ENCODE measurements around the gene SFT2D1. TPM values are rescaled to one million over a fixed set of nuclear protein-coding genes. Genes with fewer than 3 reads are reported as not detected.

Gene SFT2D1
- total RNA-seq, 3 donors from 2014 or later: 58.7 to 65.4 (median 60.7) TPM

DNA sequence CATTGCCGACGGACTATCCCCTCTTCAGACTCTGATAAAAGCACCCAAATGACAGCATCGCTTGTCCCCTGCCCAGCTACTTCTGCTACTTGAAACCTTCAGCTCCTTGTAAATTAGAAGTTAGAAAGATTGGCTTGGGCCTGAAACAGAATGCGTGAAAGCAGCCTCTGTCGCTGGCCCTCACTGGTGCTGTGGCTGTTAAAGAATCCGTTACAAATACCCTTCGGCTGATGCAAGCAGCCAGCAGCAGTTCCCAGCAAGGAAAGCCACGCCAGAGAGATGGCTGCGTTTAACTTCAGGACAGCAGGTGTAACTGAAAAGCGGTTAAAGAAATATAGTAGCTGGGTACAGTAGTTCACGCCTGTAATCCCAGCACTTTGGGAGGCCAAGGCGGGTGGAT is 31.7 kb downstream of the SFT2D1 start:
- Mint-ChIP-seq H3K4me1 (ENCODE audit: low read depth) (peaks cover 3% of the 10 kb centered on the region), H3K4me3 (no peak overlapping the region), H3K36me3 (ENCODE audit: insufficient read depth) (no peaks in the 10 kb centered on the region), H3K27me3 (ENCODE audit: low read depth) (peaks cover 32% of the 10 kb centered on the region), H3K9me3 (no peaks in the 10 kb centered on the region)
- DNase-seq: no peak
- ATAC-seq: no peak

DNA sequence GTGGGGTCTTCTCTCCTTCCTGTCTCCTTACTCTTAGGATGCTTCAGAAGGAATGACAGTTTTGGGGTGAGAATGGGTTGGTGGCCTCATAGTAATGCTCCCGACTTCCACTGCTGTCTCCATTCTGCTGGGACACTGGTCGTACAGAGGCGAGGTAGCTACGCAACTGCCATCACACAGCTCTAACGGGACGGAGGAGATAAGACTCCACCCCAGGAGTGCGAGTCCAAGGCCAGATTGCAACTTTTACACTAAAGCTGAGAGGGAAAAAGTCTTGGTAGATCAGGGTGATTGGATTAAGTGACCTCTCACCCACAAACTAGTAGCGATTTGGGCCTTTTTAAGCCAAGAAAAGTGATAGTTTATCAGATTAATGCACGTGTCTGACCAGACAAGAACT is 32.4 kb downstream of the SFT2D1 start:
- no peaks in the 10 kb centered on the region for H3K36me3 Mint-ChIP-seq (ENCODE audit: insufficient read depth)
- no peak overlapping the region for H3K4me3 Mint-ChIP-seq

DNA sequence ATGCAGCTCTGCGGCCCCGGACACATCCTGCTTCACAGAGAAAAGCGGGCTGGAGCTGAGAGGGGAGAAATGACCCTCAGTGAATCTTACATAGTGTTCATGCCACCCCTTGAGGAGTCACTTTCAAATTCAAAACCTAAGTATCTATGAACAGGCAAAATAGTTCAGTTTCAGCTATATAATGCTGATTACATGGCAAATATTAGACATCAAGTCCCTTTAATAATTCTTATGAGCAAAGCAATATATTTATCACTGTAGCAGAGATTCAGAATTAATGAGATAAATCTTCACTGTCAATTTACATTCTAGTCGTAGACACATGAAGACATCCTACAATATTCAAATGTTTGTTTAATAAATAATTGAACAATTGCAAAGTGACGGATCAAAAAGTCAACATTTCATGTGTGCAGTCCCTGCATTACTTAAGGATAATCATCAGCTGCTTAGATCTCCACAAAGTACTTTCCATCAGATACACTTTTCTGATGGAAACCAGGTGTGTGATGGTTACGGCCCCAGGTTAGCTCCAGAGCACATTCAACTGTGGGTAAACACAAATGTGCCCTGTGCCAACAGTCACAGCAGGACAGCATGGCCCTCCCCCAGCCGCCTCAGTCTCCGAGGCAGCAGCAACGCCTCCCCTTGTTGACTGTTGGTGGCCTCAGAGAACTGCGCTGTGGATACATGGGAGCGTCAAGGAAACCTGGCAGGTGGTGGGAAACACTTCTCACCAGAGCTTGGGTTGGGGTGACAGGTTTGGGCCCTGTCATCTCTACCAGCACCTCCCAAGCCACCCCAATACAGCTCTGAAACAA is 33.4 kb downstream of the SFT2D1 start:
- H3K4me1 Mint-ChIP-seq (ENCODE audit: low read depth): peaks cover 3% of the 10 kb centered on the region
- ATAC-seq (no peak), DNase-seq (no peak)
- peaks cover 45% of the 10 kb centered on the region for H3K27me3 Mint-ChIP-seq (ENCODE audit: low read depth)
- no peak overlapping the region for H3K4me3 Mint-ChIP-seq
- H3K36me3 Mint-ChIP-seq (ENCODE audit: insufficient read depth): no peaks in the 10 kb centered on the region
- no peaks in the 10 kb centered on the region for H3K9me3 Mint-ChIP-seq

More for the DNA sequence above, 32.4 kb downstream of the SFT2D1 start:
- H3K27me3 Mint-ChIP-seq (ENCODE audit: low read depth): peaks cover 39% of the 10 kb centered on the region
- no peaks in the 10 kb centered on the region for H3K9me3 Mint-ChIP-seq
- peaks cover 3% of the 10 kb centered on the region for H3K4me1 Mint-ChIP-seq (ENCODE audit: low read depth)
- ATAC-seq: no peak
- DNase-seq: no peak

DNA sequence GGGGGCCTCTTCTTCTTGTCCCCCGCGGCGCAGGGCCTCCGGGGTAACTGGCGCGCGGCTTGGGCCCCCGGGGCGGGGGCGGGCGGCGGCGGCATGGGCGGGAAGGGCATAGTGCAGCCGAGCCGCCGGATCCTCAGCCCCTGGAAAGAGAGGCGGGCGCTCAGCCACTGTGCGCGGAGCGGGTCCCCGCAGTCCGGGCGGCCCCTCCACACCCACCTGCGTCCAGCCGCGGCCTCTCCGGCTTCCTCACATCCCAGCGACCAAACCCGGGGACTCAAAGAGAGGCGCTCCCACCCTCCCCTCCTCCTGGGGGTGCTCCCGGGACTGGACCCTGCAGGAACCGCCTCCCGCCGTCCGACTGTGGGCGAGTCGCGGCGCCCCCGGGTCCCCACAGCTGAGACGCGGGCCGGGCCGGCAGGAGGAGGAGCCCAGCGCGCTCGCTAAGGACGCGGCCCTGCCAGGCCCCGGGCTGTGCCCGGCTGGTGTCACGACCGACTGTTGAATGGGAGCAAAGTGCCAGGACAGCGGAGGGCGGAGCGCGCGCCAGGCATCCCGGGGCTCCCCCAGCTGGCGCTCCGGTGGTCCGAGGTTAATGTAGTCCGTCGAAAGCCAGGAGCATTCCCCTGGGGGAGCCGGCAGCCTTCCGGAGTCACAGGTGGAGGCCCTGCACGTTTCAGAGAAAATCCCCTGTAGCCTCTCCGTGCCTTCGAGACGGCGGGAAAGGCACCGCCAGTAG is 34.1 kb downstream of the SFT2D1 start, which contains the start of gene PRR18:
Gene PRR18, minus strand, starts transcription at position 360 of the 736 bp plus-strand sequence. Its CDS starts 250 bp downstream, at position 110.
- no peaks in the 10 kb centered on the region for H3K9me3 Mint-ChIP-seq
- H3K27me3 Mint-ChIP-seq (ENCODE audit: low read depth): peaks cover 50% of the 10 kb centered on the region
- no peak within 1 kb of the TSS for H3K4me3 Mint-ChIP-seq
- H3K36me3 Mint-ChIP-seq (ENCODE audit: insufficient read depth): no peaks in the 10 kb centered on the region
- ATAC-seq: peak; percentile 57 to 61
- DNase-seq: no peak
- peaks cover 3% of the 10 kb centered on the region for H3K4me1 Mint-ChIP-seq (ENCODE audit: low read depth)

- DNase-seq: no peak
These were observed 35.0 kb downstream of the SFT2D1 start for GRCh38 chr6:166307082-166308032.

GRCh38 chr6:166306378-166307081 is 35.8 kb downstream of the SFT2D1 start:
- Mint-ChIP-seq H3K4me1 (ENCODE audit: low read depth) (peaks cover 3% of the 10 kb centered on the region), H3K4me3 (peak overlapping the region; percentile 57), H3K36me3 (ENCODE audit: insufficient read depth) (no peaks in the 10 kb centered on the region), H3K27me3 (ENCODE audit: low read depth) (peaks cover 57% of the 10 kb centered on the region), H3K9me3 (no peaks in the 10 kb centered on the region)
- DNase-seq (no peak), ATAC-seq (no peak)

More at GRCh38 chr6:166307082-166308032, 35.0 kb downstream of the SFT2D1 start:
- Mint-ChIP-seq H3K36me3 (ENCODE audit: insufficient read depth) (no peaks in the 10 kb centered on the region), H3K27me3 (ENCODE audit: low read depth) (peaks cover 53% of the 10 kb centered on the region), H3K4me3 (no peak overlapping the region), H3K9me3 (no peaks in the 10 kb centered on the region), H3K4me1 (ENCODE audit: low read depth) (peaks cover 3% of the 10 kb centered on the region)
- ATAC-seq: peak; percentile 58 to 67

DNA sequence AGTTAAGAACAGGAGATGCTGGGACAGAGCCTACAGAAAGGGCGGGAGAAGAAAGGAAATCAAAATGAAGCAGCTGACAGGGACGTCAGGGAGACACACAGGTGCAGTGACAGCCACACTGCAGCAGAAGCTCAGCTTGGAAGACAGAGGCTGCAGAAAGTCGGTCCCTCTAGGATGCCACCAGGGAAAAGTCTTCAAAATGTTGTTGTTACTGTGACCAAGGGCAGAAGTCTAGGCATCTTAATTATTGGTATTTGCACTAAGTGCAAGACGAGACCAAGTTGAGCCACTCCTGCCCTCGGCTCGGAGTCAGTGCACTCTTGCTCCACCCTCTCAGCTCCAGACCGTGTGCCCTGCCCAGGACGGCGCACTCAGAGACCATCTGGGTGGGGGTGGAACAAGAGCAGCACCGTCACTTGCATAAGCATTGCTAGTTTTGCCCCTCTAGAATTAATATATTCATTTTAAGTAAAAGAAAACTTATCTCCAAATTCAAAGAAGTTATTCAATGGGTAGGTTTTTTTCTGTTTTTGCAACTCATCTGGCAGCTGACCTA is 36.7 kb downstream of the SFT2D1 start:
- peaks cover 55% of the 10 kb centered on the region for H3K27me3 Mint-ChIP-seq (ENCODE audit: low read depth)
- H3K4me3 Mint-ChIP-seq: no peak overlapping the region
- H3K36me3 Mint-ChIP-seq (ENCODE audit: insufficient read depth): no peaks in the 10 kb centered on the region
- DNase-seq (no peak), ATAC-seq (no peak)
- no peaks in the 10 kb centered on the region for H3K9me3 Mint-ChIP-seq
- H3K4me1 Mint-ChIP-seq (ENCODE audit: low read depth): peaks cover 3% of the 10 kb centered on the region

DNA sequence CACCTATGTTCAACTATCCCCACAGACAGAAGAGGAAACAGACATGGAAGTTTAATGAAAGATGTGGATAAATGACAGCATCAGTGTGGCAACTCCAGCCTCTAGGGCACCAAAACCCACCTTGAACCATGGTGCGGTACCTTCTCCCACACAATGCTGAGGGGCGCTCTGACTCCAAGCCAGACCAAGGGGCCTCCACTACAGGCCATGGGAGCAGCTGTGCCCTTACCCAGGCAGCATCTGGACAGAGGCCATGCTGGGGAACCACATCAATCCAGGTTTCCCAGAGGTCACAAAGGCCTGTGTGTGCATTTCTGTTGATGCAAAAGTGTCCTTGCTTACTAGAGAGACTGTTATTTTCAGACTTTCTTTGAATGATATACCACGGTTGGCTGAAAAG is 38.2 kb downstream of the SFT2D1 start:
- Mint-ChIP-seq H3K4me1 (ENCODE audit: low read depth) (peaks cover 3% of the 10 kb centered on the region), H3K27me3 (ENCODE audit: low read depth) (peaks cover 46% of the 10 kb centered on the region), H3K36me3 (ENCODE audit: insufficient read depth) (no peaks in the 10 kb centered on the region), H3K9me3 (no peaks in the 10 kb centered on the region), H3K4me3 (no peak overlapping the region)
- ATAC-seq: no peak
- no peak for DNase-seq

- Mint-ChIP-seq H3K4me3 (no peak overlapping the region), H3K27me3 (ENCODE audit: low read depth) (peaks cover 48% of the 10 kb centered on the region), H3K9me3 (no peaks in the 10 kb centered on the region), H3K36me3 (ENCODE audit: insufficient read depth) (no peaks in the 10 kb centered on the region), H3K4me1 (ENCODE audit: low read depth) (peaks cover 3% of the 10 kb centered on the region)
- DNase-seq: no peak
- no peak for ATAC-seq
These were observed 40.5 kb downstream of the SFT2D1 start for GRCh38 chr6:166301611-166302529.

DNA sequence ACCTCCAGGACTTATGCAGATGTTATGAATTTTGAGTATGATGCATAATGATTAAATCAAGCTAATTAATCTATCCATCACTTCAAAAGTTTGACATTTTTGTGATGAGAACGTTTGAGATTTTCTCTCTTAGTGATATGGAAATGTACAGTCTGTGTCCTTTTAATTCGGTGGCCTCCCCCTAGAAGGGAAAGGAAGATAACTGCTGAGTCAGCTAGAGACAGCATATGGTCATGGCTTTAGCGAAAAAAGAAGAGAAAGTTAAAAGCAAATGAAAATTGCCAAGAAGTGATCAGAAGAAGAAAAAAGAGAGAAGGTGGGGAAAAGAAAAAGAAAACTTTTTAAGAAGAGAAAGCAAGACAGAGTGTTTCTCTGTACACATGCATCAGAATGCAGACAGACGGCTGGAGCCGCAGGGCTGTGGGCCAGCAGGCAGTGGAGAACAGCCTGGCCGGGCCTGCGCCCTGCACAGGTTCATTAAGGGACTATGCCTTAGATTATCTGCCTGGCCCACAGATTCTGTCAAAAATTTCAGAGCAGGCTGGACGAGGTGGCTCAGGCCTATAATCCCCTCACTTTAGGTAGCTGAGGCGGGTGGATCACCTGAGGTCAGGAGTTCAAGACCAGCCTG is 41.9 kb downstream of the SFT2D1 start:
- ATAC-seq (no peak), DNase-seq (no peak)
- H3K4me3 Mint-ChIP-seq: no peak overlapping the region
- no peaks in the 10 kb centered on the region for H3K4me1 Mint-ChIP-seq (ENCODE audit: low read depth)
- H3K36me3 Mint-ChIP-seq (ENCODE audit: insufficient read depth): no peaks in the 10 kb centered on the region
- peaks cover 40% of the 10 kb centered on the region for H3K27me3 Mint-ChIP-seq (ENCODE audit: low read depth)
- H3K9me3 Mint-ChIP-seq: no peaks in the 10 kb centered on the region

GRCh38 chr6:166297606-166298005 is 44.7 kb downstream of the SFT2D1 start:
- Mint-ChIP-seq H3K27me3 (ENCODE audit: low read depth) (peaks cover 25% of the 10 kb centered on the region), H3K4me3 (no peak overlapping the region), H3K36me3 (ENCODE audit: insufficient read depth) (no peaks in the 10 kb centered on the region), H3K4me1 (ENCODE audit: low read depth) (no peaks in the 10 kb centered on the region), H3K9me3 (no peaks in the 10 kb centered on the region)
- ATAC-seq (no peak), DNase-seq (no peak)

Measured in activated T-cell treated with anti-CD3 and anti-CD28 coated beads, Interleukin-2, amount 50 U/mL, for 4 hours (primary cell).